SH-SY5Y (cell line): ENCODE data around the gene TEX13A.

Experiments used
- GATA2 ChIP-seq: IDR thresholded peaks from 2 replicates; pipeline ENCODE4 v1.6.1; 2011; ENCODE audit warnings: mild to moderate bottlenecking, low read depth, low read length
- GATA3 ChIP-seq: IDR thresholded peaks from 2 replicates; pipeline ENCODE4 v1.6.1; 2011; ENCODE audit warnings: low read depth, mild to moderate bottlenecking, low read length, moderate library complexity

TEX13A gene, protein sequence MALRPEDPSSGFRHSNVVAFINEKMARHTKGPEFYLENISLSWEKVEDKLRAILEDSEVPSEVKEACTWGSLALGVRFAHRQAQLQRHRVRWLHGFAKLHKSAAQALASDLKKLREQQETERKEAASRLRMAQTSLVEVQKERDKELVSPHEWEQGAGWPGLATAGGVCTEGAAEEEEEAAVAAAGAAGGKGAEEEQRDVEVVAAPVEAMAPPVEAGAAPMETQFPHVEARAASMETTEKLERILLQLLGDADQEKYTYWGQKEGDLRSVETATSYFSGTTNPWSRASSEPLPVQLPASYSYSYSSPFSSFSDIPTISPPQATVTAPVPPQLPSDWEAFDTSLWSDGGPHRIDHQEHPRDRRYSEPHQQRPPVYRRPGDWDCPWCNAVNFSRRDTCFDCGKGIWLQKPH

GRCh38 chrX:105220636-105221035 is at the start of gene TEX13A:
TEX13A (minus strand) TSS chrX:105220694; CDS start chrX:105220397, 297 bp downstream.
- TF ChIP-seq GATA3 (no peak), GATA2 (no peak)

GRCh38 chrX:105269386-105269785 is 48.9 kb upstream of the TEX13A start:
- TF ChIP-seq GATA2 (no peak), GATA3 (no peak)

DNA sequence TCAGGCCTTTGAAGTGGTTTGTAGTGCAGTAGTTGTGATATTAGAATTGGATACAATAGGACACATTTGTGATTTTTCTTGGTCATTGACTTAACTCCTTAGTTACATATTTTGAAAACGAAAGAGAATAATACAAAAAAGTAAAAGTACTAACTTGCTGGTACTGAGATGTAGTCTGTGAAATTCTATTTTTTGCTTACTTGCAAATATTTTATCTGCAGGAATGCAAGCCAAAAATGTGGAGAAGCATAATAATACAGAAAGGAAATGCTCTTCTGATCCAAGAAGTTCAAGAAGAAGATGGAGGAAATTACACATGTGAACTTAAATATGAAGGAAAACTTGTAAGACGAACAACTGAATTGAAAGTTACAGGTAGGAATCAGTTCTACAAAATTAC is 46.7 kb upstream of the TEX13A start:
- TF ChIP-seq GATA3, result no peak
- TF ChIP-seq GATA2, result no peak

DNA sequence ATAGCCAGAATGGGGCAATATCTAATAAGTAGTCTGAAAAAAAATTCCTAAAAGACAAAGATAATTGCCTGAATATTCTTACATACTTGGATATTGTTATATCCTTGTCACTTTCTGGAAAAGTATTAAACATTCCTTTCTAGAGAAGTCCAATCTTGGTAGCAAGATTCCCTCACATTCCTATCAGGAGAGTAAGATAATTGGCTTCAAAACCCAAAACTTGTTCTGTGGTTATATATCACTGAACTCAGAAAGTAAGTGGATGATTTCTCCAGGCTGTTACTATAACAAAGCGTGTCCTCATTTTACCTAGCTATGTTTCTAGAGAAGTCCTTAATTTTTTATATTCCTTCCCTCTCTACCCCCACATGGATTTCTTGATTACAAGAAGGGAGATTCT is 46.0 kb upstream of the TEX13A start:
- TF ChIP-seq GATA2 (no peak), GATA3 (no peak)

DNA sequence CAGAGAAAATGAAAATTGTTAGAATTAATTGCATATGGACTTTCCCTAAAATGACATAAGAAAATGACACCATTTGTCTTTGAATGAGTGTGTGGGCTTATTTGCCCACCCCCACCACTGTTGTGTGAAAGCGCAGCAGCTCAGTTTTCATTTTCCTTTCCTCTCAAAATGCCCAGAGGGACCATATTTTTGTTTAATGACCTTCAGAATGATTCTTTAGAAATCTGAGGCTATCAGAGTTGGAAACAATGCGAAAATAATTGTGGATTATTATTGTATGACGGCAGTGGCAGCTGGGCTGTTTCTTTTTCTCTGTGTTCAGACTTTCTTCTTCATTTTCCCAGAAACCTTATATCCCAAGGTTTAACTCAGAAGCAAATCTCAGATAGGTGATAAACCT is 44.6 kb upstream of the TEX13A start:
- no peak for TF ChIP-seq GATA2
- no peak for TF ChIP-seq GATA3

DNA sequence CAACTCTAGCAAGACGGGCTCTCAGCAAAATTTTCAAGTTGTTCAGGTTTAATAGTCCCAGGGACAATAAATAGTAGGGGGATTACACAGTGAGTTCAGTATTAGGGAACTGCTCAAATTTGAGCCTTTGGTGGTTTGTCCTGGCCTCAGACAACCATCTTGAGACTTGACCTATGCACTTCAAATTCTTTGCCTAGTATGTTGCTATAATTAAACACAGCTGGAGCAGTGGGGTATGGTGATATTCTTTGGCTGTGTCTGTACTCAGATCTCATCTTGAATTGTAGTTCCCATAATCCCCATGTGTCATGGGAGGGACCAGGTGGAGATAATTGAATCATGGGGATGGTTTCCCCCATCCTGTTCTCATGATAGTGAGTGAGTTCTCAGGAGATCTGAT is 43.3 kb upstream of the TEX13A start:
- no peak for TF ChIP-seq GATA2
- TF ChIP-seq GATA3, result no peak

DNA sequence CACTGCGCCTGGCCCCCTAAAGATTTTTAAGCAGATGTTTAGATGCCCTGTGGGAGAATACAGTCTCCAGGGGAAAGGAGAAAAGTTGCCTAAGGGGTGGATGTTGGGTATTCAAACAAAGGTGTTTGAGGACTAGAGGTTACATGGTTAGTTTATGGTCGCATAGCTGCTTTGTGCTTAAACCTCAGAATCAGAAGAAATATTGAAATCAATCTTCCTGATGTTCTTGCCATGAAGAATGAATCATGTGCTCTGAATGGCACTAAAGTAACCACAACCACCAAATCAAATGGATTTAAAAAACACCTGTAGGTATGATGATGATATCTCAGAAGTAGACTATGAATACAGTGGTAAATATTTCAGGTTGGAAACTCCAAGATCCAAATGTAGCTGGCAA is 42.7 kb upstream of the TEX13A start:
- TF ChIP-seq GATA3, result no peak
- no peak for TF ChIP-seq GATA2

GRCh38 chrX:105260291-105261043 is 40.0 kb upstream of the TEX13A start:
- no peak for TF ChIP-seq GATA3
- TF ChIP-seq GATA2, result no peak

DNA sequence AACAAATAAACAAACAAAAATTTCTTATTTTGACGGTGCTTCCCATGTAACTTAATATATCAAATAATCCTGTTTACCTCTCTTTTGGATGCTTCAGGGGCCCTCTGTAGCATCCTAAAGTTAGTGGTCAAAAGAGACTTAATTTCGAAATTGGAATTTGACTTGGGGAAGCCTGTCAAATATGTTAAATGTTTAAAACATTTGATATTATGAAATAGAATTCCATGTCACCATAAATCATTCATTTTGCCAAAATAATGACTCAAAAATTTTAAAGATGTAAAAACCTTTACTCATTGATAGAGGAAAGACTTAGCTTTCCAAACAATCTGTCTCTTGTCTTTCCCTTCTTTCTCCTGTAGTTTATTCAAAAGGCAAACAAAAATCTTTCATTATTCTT is 20.6 kb upstream of the TEX13A start:
- TF ChIP-seq GATA3 (no peak), GATA2 (no peak)

DNA sequence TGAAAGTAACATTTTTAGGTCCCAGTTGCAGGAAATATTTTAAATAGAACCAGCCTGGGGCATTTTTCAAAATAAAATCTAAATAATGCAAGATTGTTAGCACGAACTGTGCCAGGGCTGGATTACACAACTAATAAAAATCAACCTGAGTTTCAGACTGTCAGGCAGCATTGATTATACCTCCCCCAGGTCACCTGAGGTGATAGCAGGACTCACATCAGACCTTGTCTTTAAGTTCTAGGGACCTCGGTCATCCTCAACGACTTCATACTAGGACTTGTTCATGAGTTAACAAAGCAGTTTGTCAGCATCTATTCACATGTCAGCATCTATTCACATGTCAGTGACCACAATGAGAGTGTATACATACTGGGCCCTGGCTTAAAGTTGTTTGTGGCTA is 8.7 kb upstream of the TEX13A start:
- no peak for TF ChIP-seq GATA2
- TF ChIP-seq GATA3, result no peak

- no peak for TF ChIP-seq GATA3
- TF ChIP-seq GATA2, result no peak
These were observed 8.1 kb upstream of the TEX13A start for GRCh38 chrX:105228602-105229001.

- TF ChIP-seq GATA2, result no peak
These were observed 6.0 kb upstream of the TEX13A start for GRCh38 chrX:105226499-105226898.

GRCh38 chrX:105221374-105221773 is 880 bp upstream of the TEX13A start:
- TF ChIP-seq GATA3, result no peak
- no peak for TF ChIP-seq GATA2

DNA sequence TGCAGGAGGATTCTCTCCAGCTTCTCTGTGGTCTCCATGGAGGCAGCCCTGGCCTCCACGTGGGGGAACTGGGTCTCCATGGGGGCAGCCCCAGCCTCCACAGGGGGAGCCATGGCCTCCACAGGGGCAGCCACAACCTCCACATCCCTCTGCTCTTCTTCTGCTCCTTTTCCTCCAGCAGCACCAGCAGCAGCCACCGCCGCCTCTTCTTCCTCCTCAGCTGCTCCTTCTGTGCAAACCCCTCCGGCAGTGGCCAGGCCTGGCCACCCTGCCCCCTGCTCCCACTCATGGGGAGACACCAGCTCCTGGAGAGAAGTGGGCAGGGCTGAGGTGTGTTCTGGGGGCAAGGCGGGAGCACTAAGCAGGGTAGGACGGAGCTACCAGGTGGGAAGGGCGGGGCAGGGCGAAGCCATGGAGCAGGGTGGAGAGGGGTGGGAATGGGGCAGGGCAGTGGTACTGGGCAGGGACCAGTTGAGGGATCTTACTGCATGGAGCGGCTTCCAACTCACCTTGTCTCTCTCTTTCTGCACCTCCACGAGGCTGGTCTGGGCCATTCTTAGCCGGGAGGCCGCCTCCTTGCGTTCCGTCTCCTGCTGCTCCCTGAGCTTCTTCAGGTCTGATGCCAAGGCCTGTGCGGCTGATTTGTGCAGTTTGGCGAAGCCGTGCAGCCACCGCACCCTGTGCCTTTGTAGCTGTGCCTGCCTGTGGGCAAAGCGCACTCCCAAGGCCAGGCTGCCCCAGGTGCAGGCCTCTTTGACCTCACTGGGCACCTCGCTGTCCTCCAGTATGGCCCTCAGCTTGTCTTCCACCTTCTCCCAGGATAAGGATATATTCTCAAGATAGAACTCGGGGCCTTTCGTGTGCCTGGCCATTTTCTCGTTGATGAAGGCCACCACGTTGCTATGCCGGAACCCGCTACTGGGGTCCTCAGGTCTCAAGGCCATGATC is 766 bp downstream of the TEX13A start:
- TF ChIP-seq GATA2 (no peak), GATA3 (no peak)

- TF ChIP-seq GATA2 (no peak), GATA3 (no peak)
These were observed 9.4 kb downstream of the TEX13A start for GRCh38 chrX:105211066-105211575.
